ENCODE data around the gene FDPS. TPM values are rescaled to one million over a fixed set of nuclear protein-coding genes. Genes with fewer than 3 reads are reported as not detected.
A peak's percentile ranks its signal among the peaks of the same experiment; 100 is the strongest.

The FDPS gene
- 100 to 1,000 TPM in 1 of 4 donors, 10 to 100 TPM in 3; 89.0 to 103 (median 98.9) TPM for total RNA-seq

DNA sequence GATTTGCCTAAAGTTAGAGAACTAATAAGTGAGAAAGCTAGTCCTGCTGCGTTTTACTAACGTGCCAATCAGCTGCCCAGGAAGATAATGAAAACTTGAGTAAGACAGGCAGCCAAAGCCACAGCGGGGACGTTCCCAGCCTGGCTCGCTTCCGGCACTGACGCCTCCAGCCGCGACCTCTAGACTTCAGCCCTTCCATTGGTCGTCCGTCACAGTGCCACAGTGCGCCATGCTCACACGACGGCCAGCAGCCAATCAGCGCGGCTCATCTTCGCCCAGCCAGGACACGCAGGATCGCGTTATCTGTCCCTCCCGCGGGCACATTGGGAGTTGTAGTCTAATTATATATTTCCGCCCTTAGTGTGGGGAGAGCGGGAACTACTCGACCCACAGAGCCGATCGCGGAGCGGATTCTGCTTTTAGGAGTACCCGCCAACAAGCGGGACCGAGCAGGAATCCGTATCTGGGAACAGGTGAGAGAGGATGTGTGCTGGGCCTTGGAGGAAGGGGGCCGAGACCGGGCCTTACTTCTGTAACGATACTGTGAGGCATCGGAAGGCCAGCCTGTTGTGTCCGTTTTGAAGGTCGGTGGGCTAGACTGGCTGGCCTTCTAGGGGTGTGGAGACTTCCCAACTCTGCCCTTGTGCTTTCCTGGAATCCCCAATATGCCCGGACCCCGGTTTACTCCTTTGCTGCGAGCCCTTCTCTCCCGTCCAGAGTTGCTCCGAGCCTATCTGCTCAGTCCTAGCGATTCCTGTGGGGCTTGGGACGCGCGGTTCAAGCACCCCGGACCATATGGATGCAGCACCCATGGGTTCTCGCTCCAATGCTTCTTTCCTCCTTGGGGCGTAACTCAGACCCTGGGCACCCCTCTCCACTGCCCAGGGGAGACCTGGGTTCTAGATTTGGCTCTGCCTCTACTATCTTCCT, at the start of gene FDPS:
Gene FDPS (plus strand): TSS at position 374 of the 930 bp plus-strand sequence. CDS start 924 bp downstream, outside the sequence.
- peak within 1 kb of the TSS; percentile 66 to 82 (median 79) for H3K27ac ChIP-seq
- TF ChIP-seq POLR2A (IDR thresholded peaks at IDR 0.05) = peak in 1 of 2 donors; percentile 80
- peak in 4 of 6 experiments; percentile 10 to 44 (median 34) for TF ChIP-seq CTCF (IDR thresholded peaks at IDR 0.05)
- WGBS, 2 donors = 0% methylated on average over 42 to 51 of the region's 51 CpGs

DNA sequence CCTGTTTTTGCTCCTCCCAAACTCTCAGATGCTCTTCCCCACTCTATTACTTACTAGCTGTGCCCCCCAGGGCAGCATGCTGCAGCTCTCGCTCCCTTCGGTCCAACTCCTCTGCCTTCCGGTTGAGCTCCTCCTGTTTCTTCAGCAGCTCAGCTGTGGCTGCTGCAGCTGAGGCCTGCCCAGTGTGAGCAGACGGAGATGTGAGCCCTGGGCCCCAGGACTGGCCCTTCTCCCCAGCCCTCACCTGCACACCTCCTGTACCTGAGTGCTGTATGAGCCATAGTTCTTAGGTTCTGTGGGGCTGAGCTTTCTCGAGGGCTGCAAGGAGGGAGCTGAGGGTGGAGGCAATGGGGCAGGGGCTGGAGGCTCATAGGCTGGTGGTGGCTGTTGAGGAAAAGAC, 48.4 kb upstream of the FDPS start:
- 89 to 92% methylated on average over 5 of the region's 5 CpGs for WGBS, 2 donors
- intact Hi-C loops (cut with DNase I) = no loop called here
- Histone ChIP-seq H3K9me3 (no peaks in the 10 kb centered on the region), H3K27ac (no peak overlapping the region), H3K4me3 (replicated peaks in 1 of 3) (no peak overlapping the region), H3K4me1 (peaks cover 12 to 19% of the 10 kb centered on the region in 2 donors), H3K36me3 (peaks cover 22 to 26% of the 10 kb centered on the region in 2 donors), H3K27me3 (no peaks in the 10 kb centered on the region)
- TF ChIP-seq POLR2A (IDR thresholded peaks at IDR 0.05) (no peak), CTCF (IDR thresholded peaks at IDR 0.05) (no peak)
- no peak for DNase-seq

More for the DNA sequence above, at the start of gene FDPS:
- intact Hi-C loops (cut with DNase I) = no loop called here
- Histone ChIP-seq H3K36me3 (no peaks in the 10 kb centered on the region), H3K4me3 (replicated peaks in 1 of 3) (peak within 1 kb of the TSS; percentile 34 to 55 (median 52)), H3K27me3 (no peaks in the 10 kb centered on the region), H3K9me3 (no peaks in the 10 kb centered on the region), H3K4me1 (peaks cover 13 to 20% of the 10 kb centered on the region in 2 donors)
- DNase-seq = peak; percentile 99

DNA sequence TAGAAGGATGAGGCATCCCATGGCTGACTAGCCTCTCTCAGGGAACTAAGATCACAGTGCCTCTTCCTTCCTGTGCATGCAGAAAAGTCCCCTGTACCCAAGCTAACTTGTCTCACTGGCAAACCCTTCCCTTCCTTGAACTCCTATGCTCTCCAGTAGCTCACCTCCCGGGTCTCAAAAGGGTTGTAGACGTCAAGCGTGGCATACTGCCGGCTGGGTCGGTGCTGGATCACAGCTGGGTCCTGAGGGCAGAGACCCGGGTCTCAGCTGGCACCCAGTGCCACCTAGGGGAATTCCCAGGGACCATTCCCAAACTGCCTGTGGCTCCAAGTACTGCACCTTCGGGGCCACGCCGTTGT, 47.2 kb upstream of the FDPS start:
- Histone ChIP-seq H3K9me3 (no peaks in the 10 kb centered on the region), H3K27ac (peak overlapping the region; percentile 12 to 80 (median 52)), H3K4me1 (peaks cover 11 to 12% of the 10 kb centered on the region in 2 donors), H3K36me3 (peaks cover 30 to 38% of the 10 kb centered on the region in 2 donors), H3K4me3 (replicated peaks in 1 of 3) (peak overlapping the region; percentile 50 to 57 (median 53)), H3K27me3 (no peaks in the 10 kb centered on the region)
- WGBS, 2 donors = 0% methylated on average over 7 to 9 of the region's 9 CpGs
- intact Hi-C loops (cut with DNase I) = no loop called here
- peak in 1 of 2 donors; percentile 20 for DNase-seq
- no peak for TF ChIP-seq POLR2A (IDR thresholded peaks at IDR 0.05)
- TF ChIP-seq CTCF (IDR thresholded peaks at IDR 0.05) = peak in 1 of 6 experiments; percentile 19

GRCh38 chr1:155261852-155262673, 46.6 kb upstream of the FDPS start, which contains the start of gene SCAMP3:
TSS of gene SCAMP3 (minus strand) at chr1:155262360. CDS start at chr1:155262151, 209 bp downstream.
- Histone ChIP-seq H3K36me3 (peaks cover 36 to 44% of the 10 kb centered on the region in 2 donors), H3K27me3 (no peaks in the 10 kb centered on the region), H3K4me3 (replicated peaks in 1 of 3) (peak within 1 kb of the TSS; percentile 50 to 57 (median 53)), H3K4me1 (peaks cover 11 to 12% of the 10 kb centered on the region in 2 donors), H3K9me3 (no peaks in the 10 kb centered on the region), H3K27ac (peak within 1 kb of the TSS; percentile 56 to 80 (median 58))
- intact Hi-C loops (cut with DNase I) = no loop called here
- 0 to 1% methylated on average over 28 to 29 of the region's 47 CpGs for WGBS, 2 donors
- DNase-seq = peak; percentile 98
- TF ChIP-seq POLR2A (IDR thresholded peaks at IDR 0.05) (peak in 1 of 2 donors; percentile 77), CTCF (IDR thresholded peaks at IDR 0.05) (peak in 1 of 6 experiments; percentile 4)
